Astrocyte of the spinal cord (primary cell): Measurements from ENCODE around the gene GIPC3.

Source experiments
- DNase-seq: peaks from one replicate; pipeline ENCODE4 v3.0.0; 2011; ENCODE audit warnings: low read depth, low spot score
- H3K4me3 ChIP-seq: 2 replicates; pipeline ENCODE4 v1.5.1; 2011; ENCODE audit warnings: low read depth, mild to moderate bottlenecking, low read length, moderate library complexity
- CTCF ChIP-seq: IDR thresholded peaks from 2 replicates; pipeline ENCODE4 v1.5.1; 2012; ENCODE audit warnings: low read depth, mild to moderate bottlenecking, low read length, inconsistent platforms
- in situ Hi-C: cut with HindIII; loops from 2 replicates; pipeline ENCODE4 v1.10.0; 2017; ENCODE audit warnings: low sequenced_read_pairs

The GIPC3 gene

GRCh38 chr19:3618811-3619630 lies 33.7 kb downstream of the GIPC3 start:
- DNase-seq: no peak
- in situ Hi-C loops: no loop called here
- H3K4me3 ChIP-seq: no peak overlapping the region
- TF ChIP-seq CTCF: no peak

- DNase-seq: no peak
- in situ Hi-C loops: no loop called here
Measured at GRCh38 chr19:3619631-3620012, 34.3 kb downstream of the GIPC3 start.

GRCh38 chr19:3620145-3620816 lies 35.0 kb downstream of the GIPC3 start:
- TF ChIP-seq CTCF: no peak
- in situ Hi-C loops: no loop called here
- no peak overlapping the region for H3K4me3 ChIP-seq
- no peak for DNase-seq

More at GRCh38 chr19:3619631-3620012, 34.3 kb downstream of the GIPC3 start:
- no peak for TF ChIP-seq CTCF
- H3K4me3 ChIP-seq: no peak overlapping the region

GRCh38 chr19:3620817-3621547 lies 35.7 kb downstream of the GIPC3 start:
- in situ Hi-C loops: no loop called here
- no peak for DNase-seq
- TF ChIP-seq CTCF: no peak
- no peak overlapping the region for H3K4me3 ChIP-seq

GRCh38 chr19:3621689-3622088 lies 36.4 kb downstream of the GIPC3 start:
- no peak for TF ChIP-seq CTCF
- H3K4me3 ChIP-seq: no peak overlapping the region
- in situ Hi-C loops: no loop called here
- DNase-seq: no peak

GRCh38 chr19:3622224-3622623 lies 36.9 kb downstream of the GIPC3 start:
- in situ Hi-C loops: no loop called here
- no peak for TF ChIP-seq CTCF
- no peak overlapping the region for H3K4me3 ChIP-seq
- DNase-seq: no peak
